Lower lobe of right lung (tissue), 2 donors: ENCODE data around the gene NR1I2. TPM values are rescaled to one million over a fixed set of nuclear protein-coding genes. Genes with fewer than 3 reads are reported as not detected.

Source experiments
- ATAC-seq, 2 donors: fragments of 200-7000 bp; cut with Tn5 transposase; one replicate each; pipeline ENCODE4 v1.9.1; 2020 to 2022; ENCODE audit warnings: mild to moderate bottlenecking in 2 of 2, moderate library complexity in 2 of 2
- DNase-seq: peaks from one replicate; pipeline ENCODE4 v3.0.0-alpha.2; 2020
- H3K27ac ChIP-seq: fragments of 200-600 bp; one replicate; pipeline ENCODE4 v1.8.0; 2022
- H3K27me3 ChIP-seq: fragments of 200-600 bp; one replicate; pipeline ENCODE4 v1.8.0; 2022; ENCODE audit warnings: low read depth
- H3K36me3 ChIP-seq: fragments of 200-600 bp; one replicate; pipeline ENCODE4 v1.8.0; 2022; ENCODE audit warnings: mild to moderate bottlenecking
- H3K4me1 ChIP-seq: fragments of 200-600 bp; one replicate; pipeline ENCODE4 v1.8.0; 2022
- H3K4me3 ChIP-seq: fragments of 200-600 bp; one replicate; pipeline ENCODE4 v1.8.0; 2022; ENCODE audit warnings: mild to moderate bottlenecking
- H3K9me3 ChIP-seq: fragments of 200-600 bp; one replicate; pipeline ENCODE4 v1.8.0; 2022
- intact Hi-C: fragments of 100-400 bp; cut with DNase I; formaldehyde crosslinking; loops from one replicate; pipeline ENCODE4 v1.11.0; 2022
- total RNA-seq: library from RNA; stranded (reverse); fragmentation: NEBNext Ultra II Directional; extraction: Animal tissue kit (Norgen Biotek cat#: 25700); gene quantifications from one replicate; pipeline ENCODE4 v1.2.1, GENCODE V29; 2021
- TF ChIP-seq, protein P1 (sequence below): fragments of 200-600 bp; IDR thresholded peaks from one replicate; pipeline ENCODE4 v1.8.0; 2022; ENCODE audit warnings: antibody characterized with exemption, mild to moderate bottlenecking
- donor health status: DM: no; HTN: yes; CAD: no; lungs with severe emphysema.

The NR1I2 gene
- total RNA-seq, 1 donor from 2014 or later: 0.21 TPM

DNA sequence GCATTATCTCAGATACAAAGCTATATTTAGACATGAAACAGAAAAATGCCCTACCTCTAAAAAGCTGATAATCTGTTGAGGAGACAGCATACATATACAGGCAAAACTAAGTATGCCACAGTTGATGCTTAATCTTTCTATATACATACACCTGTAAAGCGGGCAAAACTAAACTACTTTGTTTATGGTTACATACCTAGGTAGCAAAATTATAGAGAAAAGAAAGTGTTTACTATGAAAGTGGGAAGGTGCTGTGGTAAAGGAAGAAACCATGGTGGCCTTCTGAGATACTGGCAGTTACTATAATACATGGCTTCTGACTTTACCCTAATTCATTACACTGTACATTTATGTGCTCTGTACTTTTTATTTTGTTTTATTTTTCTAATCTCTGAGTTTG is 36.0 kb upstream of the NR1I2 start:
- no peak for ATAC-seq
- TF ChIP-seq, protein P1, sequence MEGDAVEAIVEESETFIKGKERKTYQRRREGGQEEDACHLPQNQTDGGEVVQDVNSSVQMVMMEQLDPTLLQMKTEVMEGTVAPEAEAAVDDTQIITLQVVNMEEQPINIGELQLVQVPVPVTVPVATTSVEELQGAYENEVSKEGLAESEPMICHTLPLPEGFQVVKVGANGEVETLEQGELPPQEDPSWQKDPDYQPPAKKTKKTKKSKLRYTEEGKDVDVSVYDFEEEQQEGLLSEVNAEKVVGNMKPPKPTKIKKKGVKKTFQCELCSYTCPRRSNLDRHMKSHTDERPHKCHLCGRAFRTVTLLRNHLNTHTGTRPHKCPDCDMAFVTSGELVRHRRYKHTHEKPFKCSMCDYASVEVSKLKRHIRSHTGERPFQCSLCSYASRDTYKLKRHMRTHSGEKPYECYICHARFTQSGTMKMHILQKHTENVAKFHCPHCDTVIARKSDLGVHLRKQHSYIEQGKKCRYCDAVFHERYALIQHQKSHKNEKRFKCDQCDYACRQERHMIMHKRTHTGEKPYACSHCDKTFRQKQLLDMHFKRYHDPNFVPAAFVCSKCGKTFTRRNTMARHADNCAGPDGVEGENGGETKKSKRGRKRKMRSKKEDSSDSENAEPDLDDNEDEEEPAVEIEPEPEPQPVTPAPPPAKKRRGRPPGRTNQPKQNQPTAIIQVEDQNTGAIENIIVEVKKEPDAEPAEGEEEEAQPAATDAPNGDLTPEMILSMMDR: no peak
- no peaks in the 10 kb centered on the region for H3K27me3 ChIP-seq
- no peaks in the 10 kb centered on the region for H3K4me1 ChIP-seq
- intact Hi-C loops: no loop called here
- H3K4me3 ChIP-seq: no peak overlapping the region
- no peaks in the 10 kb centered on the region for H3K9me3 ChIP-seq
- H3K36me3 ChIP-seq: no peaks in the 10 kb centered on the region
- no peak overlapping the region for H3K27ac ChIP-seq
- DNase-seq: no peak

DNA sequence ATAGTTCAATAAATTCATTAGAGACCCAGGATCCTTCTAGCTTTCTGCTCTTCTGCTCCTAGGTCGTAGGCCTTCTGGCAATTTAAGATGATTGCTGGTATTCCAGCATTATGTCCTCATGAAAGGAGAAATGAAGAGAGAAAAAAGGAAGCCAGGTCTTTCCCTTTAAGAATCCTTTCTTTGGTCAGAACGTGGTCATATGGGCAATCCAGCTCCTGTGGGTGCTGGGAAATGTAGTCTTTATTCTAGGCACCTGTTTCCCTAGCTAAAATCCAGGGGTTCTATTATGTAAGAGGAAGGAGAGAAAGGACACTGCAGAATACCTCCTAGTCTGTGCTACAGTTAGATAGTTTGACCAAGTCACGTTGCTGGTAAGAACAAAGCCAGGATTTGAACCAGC is 35.5 kb upstream of the NR1I2 start:
- no peaks in the 10 kb centered on the region for H3K36me3 ChIP-seq
- no peak overlapping the region for H3K4me3 ChIP-seq
- TF ChIP-seq, protein P1: no peak
- intact Hi-C loops: no loop called here
- H3K27ac ChIP-seq: no peak overlapping the region
- H3K27me3 ChIP-seq: no peaks in the 10 kb centered on the region
- H3K4me1 ChIP-seq: no peaks in the 10 kb centered on the region
- DNase-seq: no peak
- H3K9me3 ChIP-seq: no peaks in the 10 kb centered on the region
- no peak for ATAC-seq

DNA sequence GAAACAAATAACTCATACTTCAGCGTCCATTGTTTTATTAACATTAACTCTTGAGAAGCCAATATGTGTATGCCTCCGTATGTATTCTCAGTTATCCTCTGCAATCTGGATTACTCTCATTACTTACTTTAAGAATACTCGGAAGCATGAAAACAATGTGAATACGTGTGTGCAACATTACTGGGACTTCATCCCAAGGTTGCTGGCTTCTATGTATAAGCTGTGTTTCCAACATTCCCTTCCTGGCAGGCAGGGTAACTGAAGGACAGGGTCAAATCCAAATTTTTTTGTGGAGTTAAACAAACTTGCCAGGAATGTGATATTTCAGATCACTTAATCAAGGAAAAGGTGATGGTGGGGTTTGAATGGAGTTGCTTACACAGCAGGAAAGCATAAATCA is 34.5 kb upstream of the NR1I2 start:
- Histone ChIP-seq H3K4me1 (no peaks in the 10 kb centered on the region), H3K9me3 (no peaks in the 10 kb centered on the region), H3K27ac (no peak overlapping the region), H3K36me3 (no peaks in the 10 kb centered on the region), H3K4me3 (no peak overlapping the region), H3K27me3 (no peaks in the 10 kb centered on the region)
- intact Hi-C loops: no loop called here
- TF ChIP-seq, protein P1: no peak
- ATAC-seq: no peak
- DNase-seq: no peak

DNA sequence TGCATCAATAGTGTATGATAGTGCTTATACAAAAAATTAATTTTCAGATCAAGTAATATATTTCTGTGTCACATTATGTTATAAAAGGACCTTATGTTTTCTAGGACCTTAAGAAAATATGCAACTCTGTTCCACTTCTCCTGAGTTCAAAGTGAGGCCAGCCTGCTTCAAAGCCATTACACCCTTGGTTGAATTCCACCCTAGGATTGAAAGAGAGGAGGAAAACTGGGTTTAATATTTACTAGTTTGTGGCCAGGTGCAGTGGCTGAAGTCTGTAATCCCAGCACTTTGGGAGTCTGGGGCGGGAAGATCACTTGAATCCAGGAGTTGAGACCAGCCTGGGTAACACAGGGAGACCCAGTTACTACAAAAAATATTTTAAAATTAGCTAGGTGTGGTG is 32.9 kb upstream of the NR1I2 start:
- intact Hi-C loops: no loop called here
- Histone ChIP-seq H3K9me3 (no peaks in the 10 kb centered on the region), H3K4me3 (no peak overlapping the region), H3K27me3 (no peaks in the 10 kb centered on the region), H3K4me1 (no peaks in the 10 kb centered on the region), H3K27ac (no peak overlapping the region), H3K36me3 (no peaks in the 10 kb centered on the region)
- no peak for ATAC-seq
- DNase-seq: no peak
- TF ChIP-seq, protein P1: no peak

DNA sequence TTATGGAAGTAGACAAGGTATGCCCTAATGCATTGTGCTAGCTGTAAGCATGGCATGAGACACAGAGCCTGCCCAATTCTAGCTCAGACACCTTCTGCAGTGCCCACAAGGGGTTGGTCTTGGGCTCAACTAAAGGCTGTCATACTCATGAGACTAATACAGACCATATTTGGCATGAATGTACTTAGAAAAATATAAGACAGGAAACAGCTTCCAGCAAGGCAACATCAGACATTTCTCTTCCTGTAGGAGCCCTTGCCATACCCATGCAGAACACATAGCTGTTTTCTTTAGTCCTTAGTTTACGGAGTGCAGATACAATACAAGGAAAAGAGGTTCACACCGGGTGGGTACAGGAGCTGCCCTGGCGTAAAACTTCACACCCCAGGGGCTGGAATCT is 30.5 kb upstream of the NR1I2 start:
- H3K36me3 ChIP-seq: no peaks in the 10 kb centered on the region
- intact Hi-C loops: no loop called here
- no peaks in the 10 kb centered on the region for H3K27me3 ChIP-seq
- no peaks in the 10 kb centered on the region for H3K4me1 ChIP-seq
- no peak overlapping the region for H3K27ac ChIP-seq
- H3K4me3 ChIP-seq: no peak overlapping the region
- H3K9me3 ChIP-seq: no peaks in the 10 kb centered on the region
- ATAC-seq: no peak
- TF ChIP-seq, protein P1: no peak
- no peak for DNase-seq

DNA sequence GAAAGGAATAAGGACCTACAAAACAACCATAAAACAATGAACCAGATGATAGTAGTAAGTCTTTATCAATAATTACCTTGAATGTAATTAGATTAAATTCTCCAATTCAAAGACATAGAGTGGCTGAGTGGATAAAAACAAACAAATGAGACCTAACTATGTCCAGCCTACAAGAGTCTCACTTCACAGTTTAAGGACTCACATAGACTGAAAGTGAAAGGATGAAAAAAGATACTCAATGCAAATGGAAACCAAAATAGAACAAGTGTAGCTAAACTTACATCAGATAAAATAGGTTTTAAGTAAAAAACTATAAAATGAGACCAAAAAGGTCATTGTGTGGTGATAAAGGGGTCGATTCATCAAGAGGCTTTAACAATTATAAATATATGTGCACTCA is 21.9 kb upstream of the NR1I2 start:
- Histone ChIP-seq H3K27ac (no peak overlapping the region), H3K36me3 (no peaks in the 10 kb centered on the region), H3K4me3 (no peak overlapping the region), H3K27me3 (no peaks in the 10 kb centered on the region), H3K9me3 (no peaks in the 10 kb centered on the region), H3K4me1 (no peaks in the 10 kb centered on the region)
- intact Hi-C loops: no loop called here
- no peak for ATAC-seq
- TF ChIP-seq, protein P1: no peak
- DNase-seq: no peak
